Measurements from ENCODE around the gene PDE4D.

The PDE4D gene

DNA sequence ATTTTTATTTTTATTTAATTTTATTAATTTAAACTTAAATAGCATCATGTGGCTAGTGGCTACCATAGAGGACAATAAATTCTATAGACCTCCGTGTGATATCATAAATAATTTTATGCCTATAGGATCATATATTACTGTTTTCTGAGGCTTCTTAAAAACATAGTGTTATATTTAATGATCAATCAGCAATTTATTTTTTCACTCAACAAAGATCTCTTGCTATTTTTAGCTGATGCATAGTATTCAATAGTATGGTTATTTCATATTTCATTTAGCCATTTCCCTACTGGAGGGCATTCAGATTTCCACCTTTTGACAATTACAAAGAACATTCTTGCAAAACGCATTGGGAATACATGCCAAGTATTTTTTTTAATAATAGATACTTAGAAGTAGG lies 114.1 kb downstream of the PDE4D start:
- H3K9me3 ChIP-seq, result no peaks in the 10 kb centered on the region
- no peaks in the 10 kb centered on the region for H3K4me1 ChIP-seq
- no peak overlapping the region for H3K4me3 ChIP-seq (ENCODE audit: low read depth, low read length)
- DNase-seq, result no peak
- H3K27me3 ChIP-seq, result no peaks in the 10 kb centered on the region
- TF ChIP-seq, protein P1, sequence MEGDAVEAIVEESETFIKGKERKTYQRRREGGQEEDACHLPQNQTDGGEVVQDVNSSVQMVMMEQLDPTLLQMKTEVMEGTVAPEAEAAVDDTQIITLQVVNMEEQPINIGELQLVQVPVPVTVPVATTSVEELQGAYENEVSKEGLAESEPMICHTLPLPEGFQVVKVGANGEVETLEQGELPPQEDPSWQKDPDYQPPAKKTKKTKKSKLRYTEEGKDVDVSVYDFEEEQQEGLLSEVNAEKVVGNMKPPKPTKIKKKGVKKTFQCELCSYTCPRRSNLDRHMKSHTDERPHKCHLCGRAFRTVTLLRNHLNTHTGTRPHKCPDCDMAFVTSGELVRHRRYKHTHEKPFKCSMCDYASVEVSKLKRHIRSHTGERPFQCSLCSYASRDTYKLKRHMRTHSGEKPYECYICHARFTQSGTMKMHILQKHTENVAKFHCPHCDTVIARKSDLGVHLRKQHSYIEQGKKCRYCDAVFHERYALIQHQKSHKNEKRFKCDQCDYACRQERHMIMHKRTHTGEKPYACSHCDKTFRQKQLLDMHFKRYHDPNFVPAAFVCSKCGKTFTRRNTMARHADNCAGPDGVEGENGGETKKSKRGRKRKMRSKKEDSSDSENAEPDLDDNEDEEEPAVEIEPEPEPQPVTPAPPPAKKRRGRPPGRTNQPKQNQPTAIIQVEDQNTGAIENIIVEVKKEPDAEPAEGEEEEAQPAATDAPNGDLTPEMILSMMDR (IDR thresholded peaks at IDR 0.05; ENCODE audit: low read depth, low read length), result no peak
- H3K36me3 ChIP-seq, result no peaks in the 10 kb centered on the region

GRCh38 chr5:59777028-59777427 lies 116.5 kb downstream of the PDE4D start:
- Histone ChIP-seq H3K9me3 (no peaks in the 10 kb centered on the region), H3K36me3 (no peaks in the 10 kb centered on the region), H3K27me3 (no peaks in the 10 kb centered on the region), H3K4me3 (ENCODE audit: low read depth, low read length) (no peak overlapping the region), H3K4me1 (no peaks in the 10 kb centered on the region)
- TF ChIP-seq, protein P1 (IDR thresholded peaks at IDR 0.05; ENCODE audit: low read depth, low read length), result no peak
- DNase-seq, result no peak

DNA sequence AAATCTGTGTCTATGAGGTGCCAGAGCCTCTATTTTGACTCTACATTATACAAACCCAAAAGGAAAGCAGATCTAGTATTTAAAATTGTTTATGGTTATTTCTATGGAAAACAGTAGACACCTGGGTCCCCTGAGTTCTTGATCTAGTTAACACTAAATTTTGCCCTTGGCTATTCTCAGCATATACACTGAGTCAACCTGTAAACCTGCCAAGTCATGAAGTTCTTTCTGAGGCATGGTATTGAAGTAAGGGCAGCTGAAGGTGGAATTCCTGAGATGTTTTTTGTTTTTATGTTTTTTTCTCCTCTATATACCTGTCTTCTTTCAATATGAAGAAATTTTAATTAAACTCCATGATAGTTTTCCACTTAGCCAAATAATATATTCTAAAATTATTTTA lies 120.2 kb downstream of the PDE4D start:
- DNase-seq, result no peak
- Histone ChIP-seq H3K4me1 (no peaks in the 10 kb centered on the region), H3K9me3 (no peaks in the 10 kb centered on the region), H3K4me3 (ENCODE audit: low read depth, low read length) (no peak overlapping the region), H3K36me3 (no peaks in the 10 kb centered on the region), H3K27me3 (no peaks in the 10 kb centered on the region)
- TF ChIP-seq, protein P1 (IDR thresholded peaks at IDR 0.05; ENCODE audit: low read depth, low read length), result no peak

GRCh38 chr5:59772757-59773156 lies 120.8 kb downstream of the PDE4D start:
- H3K36me3 ChIP-seq, result no peaks in the 10 kb centered on the region
- H3K4me3 ChIP-seq (ENCODE audit: low read depth, low read length), result no peak overlapping the region
- TF ChIP-seq, protein P1 (IDR thresholded peaks at IDR 0.05; ENCODE audit: low read depth, low read length), result no peak
- H3K9me3 ChIP-seq, result no peaks in the 10 kb centered on the region
- DNase-seq, result no peak
- no peaks in the 10 kb centered on the region for H3K27me3 ChIP-seq
- H3K4me1 ChIP-seq, result no peaks in the 10 kb centered on the region

- no peak overlapping the region for H3K4me3 ChIP-seq (ENCODE audit: low read depth, low read length)
- no peak for DNase-seq
- H3K27me3 ChIP-seq, result no peaks in the 10 kb centered on the region
- H3K4me1 ChIP-seq, result no peaks in the 10 kb centered on the region
- TF ChIP-seq, protein P1 (IDR thresholded peaks at IDR 0.05; ENCODE audit: low read depth, low read length), result no peak
- no peaks in the 10 kb centered on the region for H3K9me3 ChIP-seq
- no peaks in the 10 kb centered on the region for H3K36me3 ChIP-seq
These were observed 121.3 kb downstream of the PDE4D start for GRCh38 chr5:59772206-59772605.

GRCh38 chr5:59770953-59771352 lies 122.6 kb downstream of the PDE4D start:
- no peak for DNase-seq
- TF ChIP-seq, protein P1 (IDR thresholded peaks at IDR 0.05; ENCODE audit: low read depth, low read length), result no peak
- Histone ChIP-seq H3K27me3 (no peaks in the 10 kb centered on the region), H3K9me3 (no peaks in the 10 kb centered on the region), H3K4me1 (no peaks in the 10 kb centered on the region), H3K36me3 (no peaks in the 10 kb centered on the region), H3K4me3 (ENCODE audit: low read depth, low read length) (no peak overlapping the region)

Data from BE2C (cell line).